Esophagus muscularis mucosa (tissue), 4 donors: ENCODE data around the gene LARGE1. TPM values are rescaled to one million over a fixed set of nuclear protein-coding genes. Genes with fewer than 3 reads are reported as not detected.

Experiments used
- DNase-seq: peaks from one replicate; pipeline ENCODE4 v3.0.0-alpha.2; 2017; ENCODE audit errors: extremely low spot score
- H3K27ac ChIP-seq, 4 donors: fragments of 200-600 bp; sonication (generic); replicated peaks in 1 of 4; 1 replicate in 3 of 4; 2 replicates in 1 of 4; pipeline ENCODE4 v1.5.1; 2016 to 2019; ENCODE audit warnings: mild to moderate bottlenecking in 1 of 4
- H3K27me3 ChIP-seq, 4 donors: fragments of 200-600 bp; sonication (generic); one replicate each; pipeline versions ENCODE4 v1.5.1 to v1.6.0; 2016 to 2019
- H3K36me3 ChIP-seq, 4 donors: fragments of 200-600 bp; sonication (generic); one replicate each; pipeline ENCODE4 v1.5.1; 2016 to 2019
- H3K4me1 ChIP-seq, 4 donors: fragments of 200-600 bp; sonication (generic); one replicate each; pipeline ENCODE4 v1.5.1; 2016 to 2019
- H3K4me3 ChIP-seq, 4 donors: fragments of 200-600 bp; sonication (generic); 1 replicate in 2 of 4; 2 replicates in 2 of 4; pipeline ENCODE4 v1.5.1; 2016 to 2019; ENCODE audit warnings: mild to moderate bottlenecking in 4 of 4, moderate library complexity in 1 of 4
- H3K9me3 ChIP-seq, 4 donors: fragments of 200-600 bp; sonication (generic); 1 replicate in 3 of 4; 2 replicates in 1 of 4; pipeline ENCODE4 v1.5.1; 2016 to 2019
- EP300 ChIP-seq: sonication (generic); formaldehyde crosslinking; IDR thresholded peaks from one replicate; pipeline ENCODE4 v1.6.1; 2017; ENCODE audit warnings: antibody characterized with exemption
- POLR2A ChIP-seq: fragments of 450-650 bp; IDR thresholded peaks from one replicate; pipeline ENCODE4 v1.6.1; 2017; ENCODE audit warnings: antibody characterized with exemption, moderate library complexity, mild to moderate bottlenecking, low read depth
- POLR2AphosphoS5 ChIP-seq, 2 donors: sonication (generic); formaldehyde crosslinking; IDR thresholded peaks; one replicate each; pipeline ENCODE4 v1.6.1; 2017; ENCODE audit warnings: antibody characterized with exemption in 2 of 2
- WGBS: methylation state at CpG from one replicate; pipeline ENCODE4 v1.1.5; 2018; 5-methylcytosine and 5-hydroxymethylcytosine counted together
- intact Hi-C: fragments of 100-400 bp; cut with DNase I; formaldehyde crosslinking; loops from one replicate; pipeline ENCODE4 v1.15.1; 2023
- total RNA-seq, 4 donors: library from RNA; depleted of rRNA; stranded (reverse); fragments of >200 nt; gene quantifications; one replicate each; pipeline versions ENCODE4 v1.1.0 to v1.2.1, GENCODE V29; 2016
- TF ChIP-seq, protein P1 (sequence below), 3 experiments: fragments of 200-600 bp in 2 of 3; fragments of 450-650 bp in 1 of 3; sonication (generic) in 2 of 3; IDR thresholded peaks; one replicate each; pipeline ENCODE4 v1.5.1; 2017 to 2019; ENCODE audit warnings: antibody characterized with exemption in 3 of 3, mild to moderate bottlenecking in 2 of 3, moderate library complexity in 1 of 3

The LARGE1 gene
- total RNA-seq, 4 donors from 2014 or later: 29.9 to 48.4 (median 32.4) TPM

DNA sequence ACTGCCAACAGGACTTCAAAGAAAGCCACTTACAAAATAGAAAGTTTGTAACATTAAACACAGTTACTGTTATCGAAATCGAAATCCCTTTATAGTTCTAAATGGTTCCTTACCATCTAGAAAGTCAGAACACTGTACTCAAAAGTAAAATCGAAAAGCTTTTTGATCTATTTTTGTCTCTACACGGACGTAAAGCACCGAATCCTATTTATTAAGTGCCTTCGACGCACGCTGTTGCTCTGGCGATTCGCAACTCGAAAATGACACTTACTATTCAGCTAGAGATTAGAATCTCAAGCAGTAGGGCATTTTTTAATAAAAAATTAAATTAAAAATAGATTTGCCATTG is 78.3 kb downstream of the LARGE1 start:
- no peaks in the 10 kb centered on the region for H3K27me3 ChIP-seq
- H3K27ac ChIP-seq: no peak overlapping the region
- H3K4me3 ChIP-seq: no peak overlapping the region
- TF ChIP-seq, protein P1, sequence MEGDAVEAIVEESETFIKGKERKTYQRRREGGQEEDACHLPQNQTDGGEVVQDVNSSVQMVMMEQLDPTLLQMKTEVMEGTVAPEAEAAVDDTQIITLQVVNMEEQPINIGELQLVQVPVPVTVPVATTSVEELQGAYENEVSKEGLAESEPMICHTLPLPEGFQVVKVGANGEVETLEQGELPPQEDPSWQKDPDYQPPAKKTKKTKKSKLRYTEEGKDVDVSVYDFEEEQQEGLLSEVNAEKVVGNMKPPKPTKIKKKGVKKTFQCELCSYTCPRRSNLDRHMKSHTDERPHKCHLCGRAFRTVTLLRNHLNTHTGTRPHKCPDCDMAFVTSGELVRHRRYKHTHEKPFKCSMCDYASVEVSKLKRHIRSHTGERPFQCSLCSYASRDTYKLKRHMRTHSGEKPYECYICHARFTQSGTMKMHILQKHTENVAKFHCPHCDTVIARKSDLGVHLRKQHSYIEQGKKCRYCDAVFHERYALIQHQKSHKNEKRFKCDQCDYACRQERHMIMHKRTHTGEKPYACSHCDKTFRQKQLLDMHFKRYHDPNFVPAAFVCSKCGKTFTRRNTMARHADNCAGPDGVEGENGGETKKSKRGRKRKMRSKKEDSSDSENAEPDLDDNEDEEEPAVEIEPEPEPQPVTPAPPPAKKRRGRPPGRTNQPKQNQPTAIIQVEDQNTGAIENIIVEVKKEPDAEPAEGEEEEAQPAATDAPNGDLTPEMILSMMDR (IDR thresholded peaks at IDR 0.05): no peak
- TF ChIP-seq POLR2A: no peak
- TF ChIP-seq POLR2AphosphoS5 (IDR thresholded peaks at IDR 0.05): no peak
- no peak for TF ChIP-seq EP300
- no peaks in the 10 kb centered on the region for H3K9me3 ChIP-seq
- intact Hi-C loops: no loop called here
- H3K4me1 ChIP-seq: peaks cover 18 to 41% (median 22%) of the 10 kb centered on the region in 4 donors
- WGBS: 92% methylated on average over 12 of the region's 12 CpGs
- no peaks in the 10 kb centered on the region for H3K36me3 ChIP-seq
- no peak for DNase-seq

DNA sequence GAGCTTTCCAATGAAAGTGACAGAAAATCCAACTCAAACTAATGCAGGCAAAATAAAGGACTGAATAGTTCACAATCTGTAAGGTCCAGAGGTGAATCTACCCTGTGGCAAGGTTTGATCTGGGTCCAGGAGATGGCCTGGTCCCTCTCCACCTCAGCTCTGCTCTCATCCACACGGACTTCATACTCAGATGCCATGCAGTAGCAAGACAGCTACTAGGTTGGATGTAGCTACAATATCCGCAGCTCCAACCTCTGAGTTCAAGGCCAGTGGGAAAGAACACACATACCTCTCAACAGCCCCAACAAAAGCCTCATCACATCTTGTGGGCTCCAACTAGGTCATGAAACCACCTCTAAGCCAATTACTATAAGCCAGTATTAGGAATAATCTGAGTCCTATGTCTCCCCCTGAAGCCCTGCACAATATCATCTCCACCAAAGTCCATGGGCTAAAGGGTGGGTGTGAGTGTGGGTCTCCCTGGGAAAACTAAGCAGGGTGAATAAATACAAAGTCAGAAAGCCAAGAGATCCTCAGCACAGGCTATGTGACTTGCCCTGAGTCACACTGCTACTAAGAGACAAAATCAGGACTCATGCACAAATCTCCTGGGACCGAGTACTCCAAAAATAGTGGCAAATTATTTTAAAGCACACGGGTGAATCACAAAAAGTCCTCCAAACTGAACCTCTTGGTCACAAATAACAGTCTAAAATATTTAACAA is 78.8 kb downstream of the LARGE1 start:
- intact Hi-C loops: no loop called here
- no peak for DNase-seq
- no peaks in the 10 kb centered on the region for H3K36me3 ChIP-seq
- WGBS: 78% methylated on average over 4 of the region's 4 CpGs
- H3K4me1 ChIP-seq: peaks cover 19 to 43% (median 23%) of the 10 kb centered on the region in 4 donors
- TF ChIP-seq, protein P1 (IDR thresholded peaks at IDR 0.05): no peak
- no peak for TF ChIP-seq POLR2A
- no peak for TF ChIP-seq EP300
- TF ChIP-seq POLR2AphosphoS5 (IDR thresholded peaks at IDR 0.05): no peak
- H3K27me3 ChIP-seq: no peaks in the 10 kb centered on the region
- no peak overlapping the region for H3K4me3 ChIP-seq
- H3K27ac ChIP-seq: no peak overlapping the region
- H3K9me3 ChIP-seq: no peaks in the 10 kb centered on the region

DNA sequence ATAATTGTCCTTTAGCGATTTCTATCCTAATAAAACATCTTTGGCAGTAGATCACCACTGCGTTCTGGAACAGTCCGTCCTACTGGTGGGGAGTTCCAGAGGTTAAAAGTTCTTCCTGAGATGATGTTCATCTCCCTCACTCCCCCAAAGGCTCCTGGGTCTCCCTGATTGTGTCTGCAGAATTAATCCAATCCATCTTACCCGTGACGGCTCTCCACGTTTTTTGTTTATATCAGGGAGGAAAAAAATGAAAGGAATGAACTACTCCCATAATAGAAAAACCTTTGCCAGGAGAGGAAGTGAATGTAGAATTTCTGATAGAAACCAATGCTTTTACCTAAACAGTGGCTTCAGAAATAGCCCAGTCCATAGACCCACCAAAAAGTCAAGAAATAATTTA is 81.6 kb downstream of the LARGE1 start:
- intact Hi-C loops: no loop called here
- H3K4me3 ChIP-seq: no peak overlapping the region
- no peak overlapping the region for H3K27ac ChIP-seq
- WGBS: 49% methylated on average over 6 of the region's 6 CpGs
- no peaks in the 10 kb centered on the region for H3K9me3 ChIP-seq
- H3K4me1 ChIP-seq: peaks cover 32 to 49% (median 39%) of the 10 kb centered on the region in 4 donors
- TF ChIP-seq, protein P1 (IDR thresholded peaks at IDR 0.05): no peak
- no peak for TF ChIP-seq POLR2A
- TF ChIP-seq EP300: no peak
- no peak for TF ChIP-seq POLR2AphosphoS5 (IDR thresholded peaks at IDR 0.05)
- no peaks in the 10 kb centered on the region for H3K27me3 ChIP-seq
- no peak for DNase-seq
- H3K36me3 ChIP-seq: no peaks in the 10 kb centered on the region

DNA sequence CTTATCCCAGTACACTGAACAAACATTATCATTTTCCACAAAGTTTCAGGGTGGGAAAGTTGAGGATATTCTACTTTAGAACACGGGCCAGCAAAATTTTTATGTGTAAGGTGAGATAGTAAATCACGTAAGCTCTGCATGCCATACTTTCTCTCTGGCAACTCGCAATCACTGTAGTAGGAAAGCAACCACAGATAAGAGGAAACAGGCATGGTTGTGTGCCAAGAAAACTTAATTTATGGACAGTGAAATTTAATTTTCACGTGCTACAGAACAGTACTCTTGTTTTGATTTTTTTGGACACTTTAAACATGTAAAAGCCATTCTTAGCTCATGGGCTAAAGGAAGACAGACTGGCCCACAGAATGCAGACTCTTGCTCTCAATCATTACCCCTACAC is 82.5 kb downstream of the LARGE1 start:
- Histone ChIP-seq H3K4me3 (no peak overlapping the region), H3K4me1 (peaks cover 34 to 49% (median 40%) of the 10 kb centered on the region in 4 donors), H3K27ac (no peak overlapping the region), H3K27me3 (no peaks in the 10 kb centered on the region), H3K9me3 (no peaks in the 10 kb centered on the region), H3K36me3 (no peaks in the 10 kb centered on the region)
- intact Hi-C loops: no loop called here
- DNase-seq: no peak
- 80% methylated on average over 4 of the region's 4 CpGs for WGBS
- TF ChIP-seq, protein P1 (IDR thresholded peaks at IDR 0.05): no peak
- TF ChIP-seq POLR2AphosphoS5 (IDR thresholded peaks at IDR 0.05) (no peak), POLR2A (no peak), EP300 (no peak)

DNA sequence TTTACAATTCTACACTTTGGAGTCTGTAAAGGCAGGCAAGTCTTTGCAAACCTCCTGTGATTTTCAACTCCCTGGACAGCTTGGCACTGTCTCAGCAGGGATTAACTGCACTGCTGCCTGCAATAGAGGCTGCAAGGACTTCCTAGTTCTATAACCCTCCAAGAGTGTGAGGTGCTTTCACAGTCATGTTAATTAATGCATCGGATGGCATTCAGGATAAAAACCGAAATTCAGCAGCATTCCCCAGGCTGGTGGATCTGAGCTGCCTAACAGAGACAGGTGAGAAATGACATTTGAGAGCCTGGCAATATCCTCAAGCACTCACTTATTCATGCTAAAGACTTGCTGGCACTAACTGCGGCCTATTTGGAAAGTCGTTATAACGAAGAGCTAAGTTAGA is 85.0 kb downstream of the LARGE1 start:
- no peaks in the 10 kb centered on the region for H3K9me3 ChIP-seq
- no peak overlapping the region for H3K4me3 ChIP-seq
- no peaks in the 10 kb centered on the region for H3K27me3 ChIP-seq
- WGBS: 49% methylated on average over 5 of the region's 5 CpGs
- intact Hi-C loops: no loop called here
- no peaks in the 10 kb centered on the region for H3K36me3 ChIP-seq
- no peak for TF ChIP-seq EP300
- no peak for TF ChIP-seq POLR2AphosphoS5 (IDR thresholded peaks at IDR 0.05)
- TF ChIP-seq, protein P1 (IDR thresholded peaks at IDR 0.05): no peak
- TF ChIP-seq POLR2A: no peak
- peaks cover 48 to 58% (median 49%) of the 10 kb centered on the region in 4 donors for H3K4me1 ChIP-seq
- no peak for DNase-seq
- no peak overlapping the region for H3K27ac ChIP-seq
